H9 (cell line): ENCODE measurements around the gene ABHD8. TPM values are rescaled to one million over a fixed set of nuclear protein-coding genes. Genes with fewer than 3 reads are reported as not detected.
A peak's percentile ranks its signal among the peaks of the same experiment; 100 is the strongest.

Experiments used
- DNase-seq: peaks from one replicate; pipeline ENCODE4 v3.0.0-alpha.2; 2017
- H2AFZ ChIP-seq: one replicate; pipeline ENCODE4 v1.6.1; 2013; ENCODE audit warnings: mild to moderate bottlenecking, low read length, control low read depth, moderate library complexity
- H2AK5ac ChIP-seq: 2 replicates; pipeline ENCODE4 v1.6.1; 2013; ENCODE audit warnings: low read length, control low read depth, mixed read lengths; ENCODE audit not compliant: insufficient read length
- H2BK120ac ChIP-seq: one replicate; pipeline ENCODE4 v1.6.1; 2013; ENCODE audit warnings: low read depth, mild to moderate bottlenecking, low read length, control low read depth, inconsistent platforms; ENCODE audit not compliant: poor library complexity, severe bottlenecking
- H2BK12ac ChIP-seq: 2 replicates; pipeline ENCODE4 v1.6.1; 2013; ENCODE audit warnings: low read length, control low read depth, mixed read lengths, low read depth; ENCODE audit not compliant: insufficient read length
- H2BK15ac ChIP-seq: 2 replicates; pipeline ENCODE4 v1.6.1; 2013; ENCODE audit warnings: low read depth, low read length, control low read depth
- H2BK20ac ChIP-seq: one replicate; pipeline ENCODE4 v1.6.1; 2013; ENCODE audit warnings: low read depth, mild to moderate bottlenecking, low read length, control low read depth, inconsistent platforms; ENCODE audit not compliant: poor library complexity, severe bottlenecking
- H2BK5ac ChIP-seq: 2 replicates; pipeline ENCODE4 v1.6.1; 2013; ENCODE audit warnings: low read length, control low read depth, mixed read lengths; ENCODE audit not compliant: insufficient read length
- H3K14ac ChIP-seq: 2 replicates; pipeline ENCODE4 v1.6.1; 2013; ENCODE audit warnings: low read length, control low read depth; ENCODE audit not compliant: insufficient read depth
- H3K18ac ChIP-seq: 2 replicates; pipeline ENCODE4 v1.6.1; 2013; ENCODE audit warnings: low read depth, mild to moderate bottlenecking, mixed read lengths, low read length, control low read depth; ENCODE audit not compliant: insufficient read length
- H3K23ac ChIP-seq: 2 replicates; pipeline ENCODE4 v1.6.1; 2013; ENCODE audit warnings: low read length, control low read depth, mixed read lengths, low read depth; ENCODE audit not compliant: insufficient read length
- H3K23me2 ChIP-seq: 2 replicates; pipeline ENCODE4 v1.6.1; 2013; ENCODE audit warnings: low read depth, mild to moderate bottlenecking, mixed read lengths, low read length, control low read depth; ENCODE audit not compliant: insufficient read length, poor library complexity, severe bottlenecking
- H3K27ac ChIP-seq: 2 replicates; pipeline ENCODE4 v1.5.1; 2013; ENCODE audit warnings: low read length, control low read depth, mixed read lengths, low read depth; ENCODE audit not compliant: insufficient read length
- H3K27me3 ChIP-seq: 2 replicates; pipeline ENCODE4 v1.6.1; 2013; ENCODE audit warnings: low read length, control low read depth, inconsistent platforms; ENCODE audit not compliant: insufficient read depth
- H3K4ac ChIP-seq: 2 replicates; pipeline ENCODE4 v1.6.1; 2013; ENCODE audit warnings: low read depth, mild to moderate bottlenecking, control low read depth, inconsistent platforms, low read length, moderate library complexity
- H3K4me1 ChIP-seq: 2 replicates; pipeline ENCODE4 v1.6.1; 2013; ENCODE audit warnings: low read length, control low read depth, inconsistent platforms; ENCODE audit not compliant: insufficient read depth
- H3K4me2 ChIP-seq: 2 replicates; pipeline ENCODE4 v1.6.1; 2013; ENCODE audit warnings: low read length, control low read depth, mixed read lengths; ENCODE audit not compliant: insufficient read length, insufficient read depth
- H3K56ac ChIP-seq: 2 replicates; pipeline ENCODE4 v1.6.1; 2013; ENCODE audit warnings: low read depth, mild to moderate bottlenecking, mixed read lengths, low read length, control low read depth; ENCODE audit not compliant: insufficient read length
- H3K79me1 ChIP-seq: 2 replicates; pipeline ENCODE4 v1.6.1; 2013; ENCODE audit warnings: low read depth, mild to moderate bottlenecking, moderate library complexity, low read length, control low read depth, inconsistent platforms; ENCODE audit not compliant: insufficient read depth, poor library complexity, severe bottlenecking
- H3K79me2 ChIP-seq: 2 replicates; pipeline ENCODE4 v1.6.1; 2013; ENCODE audit warnings: low read length, control low read depth, inconsistent platforms; ENCODE audit not compliant: insufficient read depth
- H3K9ac ChIP-seq: 2 replicates; pipeline ENCODE4 v1.6.1; 2013; ENCODE audit warnings: low read length, control low read depth, mixed read lengths; ENCODE audit not compliant: insufficient read length; ENCODE audit errors: extremely low read depth
- H3K9me3 ChIP-seq: one replicate; pipeline ENCODE4 v1.6.1; 2013; ENCODE audit warnings: low read depth, low read length, inconsistent platforms; ENCODE audit not compliant: control insufficient read depth
- H3T11ph ChIP-seq: one replicate; pipeline ENCODE4 v1.6.1; 2013; ENCODE audit warnings: mild to moderate bottlenecking, low read length, control low read depth, inconsistent platforms
- H4K20me1 ChIP-seq: one replicate; pipeline ENCODE4 v1.6.1; 2013; ENCODE audit not compliant: control insufficient read depth, insufficient read length, insufficient read depth
- H4K5ac ChIP-seq: 2 replicates; pipeline ENCODE4 v1.6.1; 2013; ENCODE audit warnings: low read depth, mild to moderate bottlenecking, mixed read lengths, low read length, control low read depth; ENCODE audit not compliant: insufficient read length
- H4K8ac ChIP-seq: replicated peaks from 2 replicates; pipeline ENCODE4 v1.6.1; 2013; ENCODE audit warnings: low read length, control low read depth, mixed read lengths, low read depth; ENCODE audit not compliant: insufficient read length
- H4K91ac ChIP-seq: 2 replicates; pipeline ENCODE4 v1.6.1; 2013; ENCODE audit warnings: low read depth, mild to moderate bottlenecking, moderate library complexity, mixed read lengths, low read length, control low read depth; ENCODE audit not compliant: insufficient read length
- H3K27ac Mint-ChIP-seq, 3 experiments: 2 replicates in 2 of 3; 3 replicates in 1 of 3; pipeline ENCODE4 v1.8.0; 2020 to 2021; ENCODE audit warnings: mixed read lengths in 3 of 3, mild to moderate bottlenecking in 1 of 3, moderate library complexity in 1 of 3
- H3K27me3 Mint-ChIP-seq: 2 replicates; pipeline ENCODE4 v1.8.0; 2021; ENCODE audit warnings: low read depth, mild to moderate bottlenecking, moderate library complexity, mixed read lengths
- H3K36me3 Mint-ChIP-seq, 3 experiments: 2 replicates in 2 of 3; 3 replicates in 1 of 3; pipeline ENCODE4 v1.8.0; 2020 to 2021; ENCODE audit warnings: low read depth in 3 of 3, mixed read lengths in 3 of 3; ENCODE audit not compliant: insufficient read depth in 1 of 3
- H3K4me1 Mint-ChIP-seq, 2 experiments: 2 replicates each; pipeline ENCODE4 v1.8.0; 2020; ENCODE audit warnings: mixed read lengths in 2 of 2
- H3K4me3 Mint-ChIP-seq, 2 experiments: 2 replicates in 1 of 2; 3 replicates in 1 of 2; pipeline ENCODE4 v1.8.0; 2020 to 2021; ENCODE audit warnings: mild to moderate bottlenecking in 2 of 2, mixed read lengths in 2 of 2, moderate library complexity in 1 of 2
- H3K9me3 Mint-ChIP-seq, 2 experiments: 2 replicates in 1 of 2; 3 replicates in 1 of 2; pipeline ENCODE4 v1.8.0; 2020; ENCODE audit warnings: mild to moderate bottlenecking in 2 of 2, mixed read lengths in 2 of 2, moderate library complexity in 1 of 2
- WGBS: extraction: QIAGEN DNeasy Blood & Tissue Kit; methylation state at CpG from one replicate; pipeline ENCODE4 v1.1.7; 2013; ENCODE audit warnings: missing lambda C conversion rate, low lambda C conversion rate, mixed read lengths; ENCODE audit not compliant: insufficient read length; ENCODE audit errors: extremely low coverage; 5-methylcytosine and 5-hydroxymethylcytosine counted together
- total RNA-seq: library from RNA; stranded (reverse); gene quantifications from 2 replicates; pipeline ENCODE4 v1.2.1, GENCODE V29; 2021
- TF ChIP-seq, protein P1 (sequence below): fragments of 200-600 bp; sonication (generic); conservative IDR thresholded peaks from 3 replicates; pipeline ENCODE4 v1.8.0; 2021; ENCODE audit warnings: antibody characterized with exemption, mild to moderate bottlenecking

ABHD8 gene
- total RNA-seq, 1 experiment from 2014 or later = 11.7 TPM

DNA sequence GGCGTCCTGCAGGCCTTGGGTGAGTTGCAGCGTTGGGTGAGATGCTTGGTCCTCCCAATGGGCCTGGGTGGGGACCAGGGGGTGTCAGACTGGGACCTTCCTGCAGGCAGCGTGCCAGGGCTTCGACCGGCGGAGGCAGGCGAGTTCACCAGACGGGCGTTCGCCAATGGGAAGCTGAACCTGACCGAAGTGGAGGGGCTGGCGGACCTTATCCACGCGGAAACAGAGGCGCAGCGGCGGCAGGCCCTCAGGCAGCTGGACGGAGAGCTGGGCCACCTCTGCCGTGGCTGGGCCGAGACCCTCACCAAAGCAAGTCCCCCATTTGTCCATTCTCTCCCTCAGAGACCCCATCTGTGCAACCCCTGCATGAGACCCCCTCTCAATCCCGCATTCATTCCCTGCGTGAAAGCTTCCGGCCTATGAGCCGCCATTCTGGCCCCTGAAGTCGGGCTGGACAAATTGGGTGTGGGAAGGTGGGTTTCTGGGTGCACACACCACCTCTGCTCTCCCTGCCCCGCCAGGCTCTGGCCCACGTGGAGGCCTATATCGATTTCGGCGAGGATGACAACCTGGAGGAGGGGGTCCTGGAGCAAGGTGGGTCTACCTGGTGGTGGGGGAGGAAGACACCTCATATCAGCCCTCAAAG lies 35.3 kb upstream of the ABHD8 start:
- no peak overlapping the region for H4K8ac ChIP-seq
- H3K9me3 ChIP-seq = no peaks in the 10 kb centered on the region
- no peak overlapping the region for H2BK120ac ChIP-seq
- Mint-ChIP-seq H3K9me3 (no peaks in the 10 kb centered on the region), H3K4me1 (peaks cover 18 to 42% of the 10 kb centered on the region in 2 experiments), H3K27ac (no peak overlapping the region), H3K4me3 (peak overlapping the region; percentile 97 to 98), H3K36me3 (peaks cover 10 to 28% (median 23%) of the 10 kb centered on the region in 3 experiments; a peak in 5 of 7 replicates), H3K27me3 (no peaks in the 10 kb centered on the region)
- H3K27ac ChIP-seq = no peak overlapping the region
- H3K18ac ChIP-seq = no peak overlapping the region
- no peak overlapping the region for H2BK15ac ChIP-seq
- no peak overlapping the region for H2AFZ ChIP-seq
- H3K23me2 ChIP-seq = peaks cover 25% of the 10 kb centered on the region
- H3K4ac ChIP-seq = no peak overlapping the region
- no peak overlapping the region for H4K5ac ChIP-seq
- H4K20me1 ChIP-seq = no peaks in the 10 kb centered on the region
- H3K4me2 ChIP-seq = peak overlapping the region; percentile 86
- no peak overlapping the region for H4K91ac ChIP-seq
- no peaks in the 10 kb centered on the region for H3K79me2 ChIP-seq
- H2BK5ac ChIP-seq = no peak overlapping the region
- no peak overlapping the region for H2BK20ac ChIP-seq
- no peaks in the 10 kb centered on the region for H3K79me1 ChIP-seq
- H2AK5ac ChIP-seq = no peak overlapping the region
- H3K4me1 ChIP-seq = peaks cover 2% of the 10 kb centered on the region; the same call in 1 of the 2 replicates
- H3K56ac ChIP-seq = no peak overlapping the region
- no peak overlapping the region for H3K23ac ChIP-seq
- DNase-seq = no peak
- no CpG with 5 or more reads among the region's 30 CpGs for WGBS
- TF ChIP-seq, protein P1, sequence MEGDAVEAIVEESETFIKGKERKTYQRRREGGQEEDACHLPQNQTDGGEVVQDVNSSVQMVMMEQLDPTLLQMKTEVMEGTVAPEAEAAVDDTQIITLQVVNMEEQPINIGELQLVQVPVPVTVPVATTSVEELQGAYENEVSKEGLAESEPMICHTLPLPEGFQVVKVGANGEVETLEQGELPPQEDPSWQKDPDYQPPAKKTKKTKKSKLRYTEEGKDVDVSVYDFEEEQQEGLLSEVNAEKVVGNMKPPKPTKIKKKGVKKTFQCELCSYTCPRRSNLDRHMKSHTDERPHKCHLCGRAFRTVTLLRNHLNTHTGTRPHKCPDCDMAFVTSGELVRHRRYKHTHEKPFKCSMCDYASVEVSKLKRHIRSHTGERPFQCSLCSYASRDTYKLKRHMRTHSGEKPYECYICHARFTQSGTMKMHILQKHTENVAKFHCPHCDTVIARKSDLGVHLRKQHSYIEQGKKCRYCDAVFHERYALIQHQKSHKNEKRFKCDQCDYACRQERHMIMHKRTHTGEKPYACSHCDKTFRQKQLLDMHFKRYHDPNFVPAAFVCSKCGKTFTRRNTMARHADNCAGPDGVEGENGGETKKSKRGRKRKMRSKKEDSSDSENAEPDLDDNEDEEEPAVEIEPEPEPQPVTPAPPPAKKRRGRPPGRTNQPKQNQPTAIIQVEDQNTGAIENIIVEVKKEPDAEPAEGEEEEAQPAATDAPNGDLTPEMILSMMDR = no peak
- H3K14ac ChIP-seq = no peak overlapping the region
- H3K9ac ChIP-seq = peak overlapping the region; percentile 68
- no peak overlapping the region for H2BK12ac ChIP-seq
- H3K27me3 ChIP-seq = no peaks in the 10 kb centered on the region
- no peak overlapping the region for H3T11ph ChIP-seq
